Measurements from ENCODE around the gene CLHC1.

GRCh38 chr2:55147041-55147440, 85.1 kb downstream of the CLHC1 start:
- TF ChIP-seq CTCF (conservative IDR thresholded peaks at IDR 0.05; ENCODE audit: low read length) (no peak), EZH2phosphoT487 (IDR thresholded peaks at IDR 0.05; ENCODE audit: borderline replicate concordance, low read depth, low read length) (no peak)

All from OCI-LY7 (cell line).